22Rv1 (cell line): ENCODE results near the gene RAB1B.
A peak's percentile ranks its signal among the peaks of the same experiment; 100 is the strongest.

Experiments
- H3K27ac ChIP-seq: fragments of 450-650 bp; 2 replicates; pipeline ENCODE4 v1.5.1; 2017
- CTCF ChIP-seq: fragments of 450-650 bp; IDR thresholded peaks from 2 replicates; pipeline ENCODE4 v1.5.1; 2017; ENCODE audit warnings: mild to moderate bottlenecking
- ZFX ChIP-seq: fragments of 450-650 bp; IDR thresholded peaks from 2 replicates; pipeline ENCODE4 v1.6.1; 2017; ENCODE audit warnings: antibody characterized with exemption, borderline replicate concordance

Gene RAB1B

GRCh38 chr11:66291706-66292542 is 23.5 kb downstream of the RAB1B start, which contains the start of gene TMEM151A:
Gene TMEM151A, plus strand, starts transcription at chr11:66291894. Its CDS starts 120 bp downstream, at chr11:66292014.
- peak within 1 kb of the TSS; percentile 94 for H3K27ac ChIP-seq
- no peak for TF ChIP-seq ZFX
- no peak for TF ChIP-seq CTCF

GRCh38 chr11:66292543-66293332 is 24.3 kb downstream of the RAB1B start:
- H3K27ac ChIP-seq: no peak overlapping the region
- no peak for TF ChIP-seq ZFX
- no peak for TF ChIP-seq CTCF

- no peak overlapping the region for H3K27ac ChIP-seq
- no peak for TF ChIP-seq CTCF
- TF ChIP-seq ZFX: no peak
These were observed 24.9 kb downstream of the RAB1B start for GRCh38 chr11:66293352-66293751.

GRCh38 chr11:66293777-66294625 is 25.6 kb downstream of the RAB1B start:
- TF ChIP-seq CTCF (no peak), ZFX (no peak)
- no peak overlapping the region for H3K27ac ChIP-seq

- TF ChIP-seq ZFX: no peak
- TF ChIP-seq CTCF: no peak
- no peak overlapping the region for H3K27ac ChIP-seq
These were observed 26.5 kb downstream of the RAB1B start for GRCh38 chr11:66294626-66295620.

- TF ChIP-seq ZFX (no peak), CTCF (no peak)
- H3K27ac ChIP-seq: no peak overlapping the region
These were observed 29.2 kb downstream of the RAB1B start for GRCh38 chr11:66297610-66298009.
